ENCODE data around the gene TRPC4AP.

- TF ChIP-seq CUX1 (IDR thresholded peaks at IDR 0.05; ENCODE audit: insufficient replicate concordance, low read depth, low read length) (no peak), SP1 (IDR thresholded peaks at IDR 0.05; ENCODE audit: low read depth, low read length) (no peak), ZZZ3 (IDR thresholded peaks at IDR 0.05; ENCODE audit: control insufficient read depth, insufficient read length, low read depth) (no peak), CTCF (IDR thresholded peaks at IDR 0.05 in 2 of 3, conservative IDR thresholded peaks at IDR 0.05 in 1 of 3; ENCODE audit: control insufficient read depth in 2 of 3, extremely low read depth in 1 of 3, insufficient read depth in 1 of 3, low read depth in 3 of 3, low read length in 3 of 3) (no peak), ASH2L (IDR thresholded peaks at IDR 0.05; ENCODE audit: borderline replicate concordance, low read depth) (no peak), CEBPB (IDR thresholded peaks at IDR 0.05; ENCODE audit: borderline replicate concordance in 1 of 2, low read depth in 2 of 2, low read length in 2 of 2) (no peak), USF2 (IDR thresholded peaks at IDR 0.05; ENCODE audit: borderline replicate concordance, low read depth, low read length) (no peak), ELK1 (IDR thresholded peaks at IDR 0.05; ENCODE audit: low read depth, low read length) (no peak)
These were observed 42.7 kb downstream of the TRPC4AP start for GRCh38 chr20:35049776-35050352.

All from GM12878 (cell line).